ENCODE data around the gene TMEM8B. TPM values are rescaled to one million over a fixed set of nuclear protein-coding genes. Genes with fewer than 3 reads are reported as not detected.
"Not testable (repeated sequence)": the region's sequence is repeated elsewhere in the genome, so short reads cannot be mapped to it uniquely, and the experiment has no call there.

TMEM8B gene
- total RNA-seq, 2 experiments from 2014 or later: 2.8 to 3.1 TPM

- H3K36me3 Mint-ChIP-seq: no peaks in the 10 kb centered on the region
- H3K9me3 Mint-ChIP-seq: no peaks in the 10 kb centered on the region
- H3K4me1 Mint-ChIP-seq: no peaks in the 10 kb centered on the region
- no peak overlapping the region for H3K27ac Mint-ChIP-seq
- H3K4me3 Mint-ChIP-seq: no peak overlapping the region
- no peak for DNase-seq
- H3K27me3 Mint-ChIP-seq: peaks cover 13% of the 10 kb centered on the region
Measured at GRCh38 chr9:35896570-35896969, 67.5 kb downstream of the TMEM8B start.

DNA sequence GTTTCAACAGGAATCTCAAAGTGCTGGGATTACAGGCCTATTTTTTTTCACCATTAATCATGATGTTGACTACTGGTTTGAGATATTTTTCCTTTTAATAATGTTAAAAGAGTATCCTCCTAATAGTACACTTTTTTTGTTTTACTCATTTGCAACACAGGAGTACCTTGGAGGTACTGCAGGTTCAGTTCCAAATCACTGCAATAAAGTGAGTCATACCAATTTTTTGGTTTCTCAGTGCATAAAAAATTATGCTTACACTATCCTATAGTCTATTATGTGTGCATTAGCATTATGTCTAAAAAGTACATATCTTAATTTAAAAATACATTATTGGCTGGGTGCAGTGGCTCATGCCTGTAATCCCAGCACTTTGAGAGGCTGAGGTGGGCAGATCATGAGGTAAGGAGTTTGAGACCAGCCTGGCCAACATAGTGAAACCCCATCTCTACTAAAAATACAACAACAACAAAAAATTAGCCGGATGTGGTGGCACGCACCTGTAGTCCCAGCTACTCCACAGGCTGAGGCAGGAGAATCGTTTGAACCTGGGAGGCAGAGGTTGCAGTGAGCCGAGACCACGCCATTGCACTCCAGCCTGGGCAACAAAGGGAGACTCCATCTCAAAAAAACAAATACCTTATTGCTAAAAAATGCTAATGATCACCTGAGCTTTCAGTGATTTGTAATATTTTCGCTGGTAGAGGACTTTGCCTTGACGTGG is 68.5 kb downstream of the TMEM8B start:
- H3K27ac Mint-ChIP-seq, DNase-seq, H3K9me3 Mint-ChIP-seq: not testable (repeated sequence)

DNA sequence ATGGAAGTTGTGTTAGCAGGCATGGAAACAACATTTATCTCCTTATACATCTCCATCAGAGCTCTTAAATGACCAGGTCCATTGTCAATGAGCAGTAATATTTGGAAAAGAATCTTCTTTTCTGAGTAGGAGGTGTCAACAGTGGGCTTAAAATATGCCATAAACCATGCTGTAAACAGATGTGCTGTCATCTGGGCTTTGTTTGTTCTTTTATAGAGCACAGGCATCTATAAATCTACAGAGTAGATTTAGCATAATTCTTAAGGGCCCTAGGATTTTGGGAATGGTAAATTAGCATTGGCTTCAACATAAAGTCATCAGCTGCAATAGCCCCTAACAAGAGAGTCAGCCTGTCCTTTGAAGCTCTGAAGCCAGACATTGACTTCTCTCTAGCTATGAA is 69.3 kb downstream of the TMEM8B start:
- Mint-ChIP-seq H3K4me3 (no peak overlapping the region), H3K4me1 (peaks cover 6% of the 10 kb centered on the region), H3K9me3 (no peaks in the 10 kb centered on the region), H3K27me3 (peaks cover 12% of the 10 kb centered on the region), H3K36me3 (no peaks in the 10 kb centered on the region), H3K27ac (no peak overlapping the region)
- DNase-seq: no peak

More for the DNA sequence above, 68.5 kb downstream of the TMEM8B start:
- H3K4me3 Mint-ChIP-seq, H3K36me3 Mint-ChIP-seq, H3K27me3 Mint-ChIP-seq, H3K4me1 Mint-ChIP-seq: not testable (repeated sequence)

DNA sequence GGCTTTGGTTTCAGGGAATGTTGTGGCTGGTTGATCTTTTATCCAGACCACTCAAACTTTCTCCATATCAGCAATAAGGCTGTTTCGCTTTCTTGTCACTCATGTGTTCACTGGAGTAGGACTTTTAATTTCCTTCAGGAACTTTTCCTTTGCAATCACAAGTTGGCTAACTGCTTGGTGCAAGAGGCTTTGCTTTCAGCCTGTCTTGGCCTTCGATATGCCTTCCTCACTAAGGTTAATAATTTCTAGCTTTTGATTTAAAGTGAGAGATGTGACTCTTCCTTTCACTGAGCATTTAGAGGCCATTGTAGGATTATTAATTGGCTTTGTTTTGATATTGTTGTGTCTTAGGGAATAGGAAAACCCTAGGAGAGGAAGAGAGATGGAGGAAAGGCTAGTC is 70.0 kb downstream of the TMEM8B start:
- Mint-ChIP-seq H3K4me3 (no peak overlapping the region), H3K4me1 (peaks cover 6% of the 10 kb centered on the region), H3K27ac (no peak overlapping the region), H3K27me3 (peaks cover 12% of the 10 kb centered on the region), H3K9me3 (no peaks in the 10 kb centered on the region), H3K36me3 (no peaks in the 10 kb centered on the region)
- DNase-seq: no peak

DNA sequence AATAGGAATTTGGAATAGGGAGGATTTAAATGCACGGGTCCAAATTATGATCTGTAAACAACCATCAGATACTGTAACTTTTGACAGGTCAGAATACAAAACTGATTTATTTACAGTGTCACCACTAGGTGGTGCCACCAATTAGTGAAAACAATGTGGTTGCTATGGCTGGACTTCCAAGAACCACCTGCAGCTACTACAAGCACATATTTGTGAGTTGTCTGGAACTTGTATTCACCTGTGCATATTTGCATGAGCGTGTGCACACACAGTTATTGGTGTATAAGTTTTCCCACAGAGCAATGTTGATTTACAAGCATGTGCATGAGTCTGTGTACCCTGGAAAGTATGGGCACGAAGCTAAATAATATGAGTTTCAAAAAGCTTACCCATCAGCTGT is 74.0 kb downstream of the TMEM8B start:
- Mint-ChIP-seq H3K27me3 (peaks cover 7% of the 10 kb centered on the region), H3K9me3 (no peaks in the 10 kb centered on the region), H3K27ac (no peak overlapping the region), H3K36me3 (no peaks in the 10 kb centered on the region), H3K4me1 (peaks cover 10% of the 10 kb centered on the region), H3K4me3 (no peak overlapping the region)
- no peak for DNase-seq

GRCh38 chr9:35904338-35904737 is 75.3 kb downstream of the TMEM8B start:
- Mint-ChIP-seq H3K4me1 (peaks cover 23% of the 10 kb centered on the region), H3K36me3 (no peaks in the 10 kb centered on the region), H3K9me3 (no peaks in the 10 kb centered on the region), H3K27ac (no peak overlapping the region), H3K4me3 (no peak overlapping the region), H3K27me3 (peaks cover 7% of the 10 kb centered on the region)
- no peak for DNase-seq

DNA sequence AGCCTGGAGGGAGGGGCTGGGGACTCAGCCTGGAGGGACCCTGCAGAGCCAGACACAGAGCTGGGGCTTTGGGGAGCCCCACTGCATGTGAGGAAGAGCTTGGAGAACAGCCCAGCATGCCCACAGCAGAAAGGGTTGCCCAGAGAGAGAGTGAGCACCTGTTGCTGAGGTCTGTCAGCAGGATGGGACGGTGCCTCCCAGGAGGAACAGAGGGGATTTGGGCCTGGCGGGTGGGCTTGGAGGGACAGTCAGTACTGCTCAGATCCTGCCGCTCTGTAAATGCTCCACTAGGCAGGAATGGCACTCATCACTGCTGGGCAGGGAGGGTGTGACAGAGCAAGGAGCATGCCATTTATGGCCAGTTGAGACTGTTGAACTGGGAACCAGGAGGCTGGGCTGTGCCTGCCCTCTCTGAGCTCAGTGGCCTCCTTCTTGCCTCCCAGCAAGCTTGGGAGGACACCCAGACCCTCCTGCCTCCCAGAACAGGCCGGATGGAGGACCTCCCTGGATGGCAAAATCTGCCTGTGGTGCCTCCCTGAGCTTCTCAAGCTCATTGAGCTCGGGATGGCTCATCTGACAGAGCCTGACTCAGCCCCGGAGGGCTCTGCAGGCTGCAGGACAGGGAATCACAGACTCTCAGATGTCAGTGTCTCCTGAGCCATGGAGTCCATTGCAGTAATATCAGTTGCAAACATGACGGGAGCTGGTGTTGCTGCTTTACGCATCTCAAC is 76.2 kb downstream of the TMEM8B start:
- Mint-ChIP-seq H3K4me3 (no peak overlapping the region), H3K27ac (no peak overlapping the region), H3K4me1 (peaks cover 28% of the 10 kb centered on the region)

DNA sequence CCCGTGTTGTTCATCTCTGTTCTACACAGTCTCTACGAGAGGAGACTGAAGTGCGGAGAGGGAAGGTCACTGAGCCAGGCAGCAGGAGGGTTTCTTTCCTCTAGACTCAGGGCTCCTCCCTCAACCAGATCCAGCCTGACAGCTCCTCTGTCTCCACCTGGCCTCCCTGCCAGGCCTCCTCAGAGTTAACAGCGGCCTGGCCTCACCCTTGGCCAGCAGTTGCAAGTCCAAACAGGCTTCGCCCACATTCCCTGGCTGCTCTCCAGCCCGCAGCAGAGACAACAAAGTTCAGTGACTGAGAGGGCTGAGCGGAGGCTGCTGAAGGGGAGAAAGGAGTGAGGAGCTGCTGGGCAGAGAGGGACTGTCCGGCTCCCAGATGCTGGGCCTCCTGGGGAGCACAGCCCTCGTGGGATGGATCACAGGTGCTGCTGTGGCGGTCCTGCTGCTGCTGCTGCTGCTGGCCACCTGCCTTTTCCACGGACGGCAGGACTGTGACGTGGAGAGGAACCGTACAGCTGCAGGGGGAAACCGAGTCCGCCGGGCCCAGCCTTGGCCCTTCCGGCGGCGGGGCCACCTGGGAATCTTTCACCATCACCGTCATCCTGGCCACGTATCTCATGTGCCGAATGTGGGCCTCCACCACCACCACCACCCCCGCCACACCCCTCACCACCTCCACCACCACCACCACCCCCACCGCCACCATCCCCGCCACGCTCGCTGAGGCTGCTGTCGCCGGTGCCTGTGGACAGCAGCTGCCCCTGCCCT is 77.1 kb downstream of the TMEM8B start, which contains the start of gene HRCT1:
Gene HRCT1, plus strand, starts transcription at position 291 of the 768 bp plus-strand sequence. Its CDS starts 86 bp downstream, at position 377.
- Mint-ChIP-seq H3K36me3 (no peaks in the 10 kb centered on the region), H3K4me3 (no peak within 1 kb of the TSS), H3K9me3 (no peaks in the 10 kb centered on the region), H3K4me1 (peaks cover 34% of the 10 kb centered on the region), H3K27me3 (peaks cover 7% of the 10 kb centered on the region), H3K27ac (no peak within 1 kb of the TSS)
- DNase-seq: no peak

More for the DNA sequence above, 76.2 kb downstream of the TMEM8B start:
- Mint-ChIP-seq H3K9me3 (no peaks in the 10 kb centered on the region), H3K36me3 (no peaks in the 10 kb centered on the region), H3K27me3 (peaks cover 7% of the 10 kb centered on the region)
- no peak for DNase-seq

DNA sequence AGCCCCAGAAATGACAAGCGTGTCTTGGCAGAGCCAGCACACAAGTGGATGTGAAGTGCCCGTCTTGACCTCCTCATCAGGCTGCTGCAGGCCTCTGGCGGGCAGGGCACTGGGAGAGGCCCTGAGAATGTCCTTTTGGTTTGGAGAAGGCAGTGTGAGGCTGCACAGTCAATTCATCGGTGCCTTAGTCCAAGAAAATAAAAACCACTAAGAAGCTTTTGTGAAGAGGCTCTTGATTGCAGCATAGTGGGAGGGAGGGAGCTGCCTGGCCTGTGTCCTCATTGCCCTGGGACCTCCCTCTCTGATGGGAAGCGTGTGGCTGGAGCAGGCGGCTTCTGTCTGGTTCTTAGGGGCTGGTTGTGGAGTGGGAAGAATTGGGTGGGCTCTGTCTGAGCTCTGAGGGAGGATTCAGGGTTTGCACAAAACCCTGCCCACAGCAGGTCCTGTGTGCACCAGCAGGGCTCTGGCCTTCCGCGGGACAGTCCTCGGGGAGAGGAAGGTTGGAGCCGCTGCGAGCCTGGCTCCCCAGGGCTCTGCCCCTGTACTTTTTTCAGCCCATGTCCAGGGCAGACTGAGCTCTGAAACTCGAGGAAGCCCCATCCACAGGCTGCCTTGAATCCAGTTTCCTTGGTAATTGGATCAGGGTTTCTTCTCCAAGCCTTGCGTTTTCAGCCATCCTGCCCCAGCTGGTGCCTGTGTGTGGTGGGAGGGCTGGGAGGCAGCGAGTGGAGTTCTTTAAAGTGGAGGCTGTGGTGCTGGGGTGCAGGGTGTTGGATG is 78.1 kb downstream of the TMEM8B start:
- Mint-ChIP-seq H3K27me3 (peaks cover 3% of the 10 kb centered on the region), H3K4me3 (no peak overlapping the region), H3K9me3 (no peaks in the 10 kb centered on the region), H3K27ac (no peak overlapping the region), H3K36me3 (no peaks in the 10 kb centered on the region), H3K4me1 (peaks cover 42% of the 10 kb centered on the region)
- DNase-seq: no peak

DNA sequence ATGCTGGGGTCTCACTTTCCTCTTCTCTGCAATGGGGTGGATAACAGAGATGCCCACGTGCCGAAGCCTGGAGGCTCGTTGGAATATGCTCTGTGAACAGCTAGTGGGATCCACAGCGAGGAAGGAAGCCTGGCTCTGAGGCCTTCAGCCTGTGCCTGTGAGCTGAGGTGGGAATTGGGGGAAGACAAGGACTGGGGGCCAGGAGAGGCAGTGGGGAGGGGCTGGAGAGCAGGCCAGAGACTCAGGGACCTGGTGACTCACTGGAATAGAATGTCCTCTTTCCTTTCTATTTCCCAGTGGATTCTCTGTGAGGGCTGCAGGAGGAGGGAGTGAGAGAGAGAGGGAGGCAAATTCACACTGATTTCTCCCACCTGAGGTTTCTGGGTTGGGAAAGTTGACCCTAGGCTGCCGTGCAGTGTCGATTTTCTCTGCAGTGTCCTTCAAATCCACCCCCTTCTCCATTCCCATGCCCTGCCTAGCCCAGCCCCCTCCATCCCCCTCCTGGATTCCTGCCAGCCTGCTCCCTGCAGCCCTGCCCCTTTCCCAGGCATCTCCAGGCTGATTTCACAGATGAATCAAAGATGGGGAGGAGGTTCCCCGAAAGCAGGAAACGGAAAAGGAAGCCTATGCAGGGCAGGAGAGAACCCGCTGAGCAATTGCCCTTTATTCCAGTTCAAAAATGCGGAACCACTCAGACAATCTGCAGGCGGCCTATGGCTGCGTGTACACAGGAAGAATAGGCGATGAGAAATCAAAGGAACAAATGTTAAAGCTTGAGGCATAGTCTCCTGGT is 78.9 kb downstream of the TMEM8B start:
- DNase-seq: no peak
- Mint-ChIP-seq H3K9me3 (no peaks in the 10 kb centered on the region), H3K4me3 (no peak overlapping the region), H3K36me3 (no peaks in the 10 kb centered on the region), H3K27ac (no peak overlapping the region), H3K27me3 (peaks cover under 1% of the 10 kb centered on the region), H3K4me1 (peaks cover 40% of the 10 kb centered on the region)

GRCh38 chr9:35908504-35909125 is 79.6 kb downstream of the TMEM8B start:
- no peaks in the 10 kb centered on the region for H3K36me3 Mint-ChIP-seq
- no peaks in the 10 kb centered on the region for H3K9me3 Mint-ChIP-seq
- DNase-seq: no peak
- no peaks in the 10 kb centered on the region for H3K27me3 Mint-ChIP-seq
- H3K4me3 Mint-ChIP-seq: no peak overlapping the region
- no peak overlapping the region for H3K27ac Mint-ChIP-seq
- peaks cover 36% of the 10 kb centered on the region for H3K4me1 Mint-ChIP-seq

GRCh38 chr9:35909274-35909673 is 80.2 kb downstream of the TMEM8B start, which contains the start of gene SPAAR:
Gene SPAAR (plus strand): TSS chr9:35909490. CDS start chr9:35910464, 974 bp downstream.
- Mint-ChIP-seq H3K27me3 (no peaks in the 10 kb centered on the region), H3K9me3 (no peaks in the 10 kb centered on the region), H3K36me3 (no peaks in the 10 kb centered on the region), H3K4me3 (no peak within 1 kb of the TSS), H3K27ac (no peak within 1 kb of the TSS), H3K4me1 (peaks cover 36% of the 10 kb centered on the region)
- DNase-seq: no peak

DNA sequence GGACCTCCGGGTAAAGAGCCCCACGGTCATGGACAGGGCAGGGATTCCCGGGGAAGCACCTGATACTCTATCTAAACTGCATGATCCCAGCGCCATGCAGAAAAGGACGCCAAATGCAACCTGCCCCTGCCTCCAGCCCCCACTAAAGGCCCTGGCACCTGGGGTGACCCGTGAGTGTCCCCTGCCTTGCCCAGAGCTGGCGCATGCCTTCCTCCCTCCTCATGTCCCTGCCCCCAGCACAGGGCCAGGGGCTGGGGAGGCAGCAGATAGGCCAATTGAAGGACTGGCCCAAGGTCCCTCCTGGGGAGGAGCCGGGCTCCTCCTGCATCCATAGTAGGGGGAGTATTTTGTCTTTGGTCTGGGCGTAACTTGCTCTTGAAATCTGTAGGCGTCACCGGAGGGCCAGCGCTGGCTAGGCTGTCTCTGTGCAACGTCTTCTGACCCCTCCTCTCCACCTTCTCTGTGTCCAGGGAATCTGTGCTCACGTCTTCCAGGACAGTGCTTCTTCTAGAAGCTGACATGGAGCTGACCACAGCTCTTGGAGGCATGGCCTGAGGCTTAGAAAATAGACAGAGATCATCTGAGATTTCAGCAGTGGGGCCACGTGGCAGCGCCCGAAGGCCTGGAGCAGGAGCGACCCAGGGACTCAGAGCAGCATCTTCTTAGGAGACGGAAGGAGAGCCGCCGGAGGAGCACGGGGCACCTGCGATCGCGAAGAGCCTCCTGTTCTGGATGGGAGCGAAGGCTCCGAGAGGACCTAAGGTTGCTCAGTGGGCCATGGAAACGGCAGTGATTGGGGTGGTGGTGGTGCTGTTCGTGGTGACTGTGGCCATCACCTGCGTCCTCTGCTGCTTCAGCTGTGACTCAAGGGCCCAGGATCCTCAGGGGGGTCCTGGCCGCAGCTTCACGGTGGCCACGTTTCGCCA is 80.9 kb downstream of the TMEM8B start:
- Mint-ChIP-seq H3K27me3 (no peaks in the 10 kb centered on the region), H3K36me3 (no peaks in the 10 kb centered on the region), H3K9me3 (no peaks in the 10 kb centered on the region), H3K4me3 (no peak overlapping the region), H3K27ac (no peak overlapping the region), H3K4me1 (peaks cover 36% of the 10 kb centered on the region)
- no peak for DNase-seq

Measured in activated naive CD8-positive, alpha-beta T cell treated with anti-CD3 and anti-CD28 coated beads for 36 hours (primary cell).